ENCODE results near the gene OSGEP.

DNA sequence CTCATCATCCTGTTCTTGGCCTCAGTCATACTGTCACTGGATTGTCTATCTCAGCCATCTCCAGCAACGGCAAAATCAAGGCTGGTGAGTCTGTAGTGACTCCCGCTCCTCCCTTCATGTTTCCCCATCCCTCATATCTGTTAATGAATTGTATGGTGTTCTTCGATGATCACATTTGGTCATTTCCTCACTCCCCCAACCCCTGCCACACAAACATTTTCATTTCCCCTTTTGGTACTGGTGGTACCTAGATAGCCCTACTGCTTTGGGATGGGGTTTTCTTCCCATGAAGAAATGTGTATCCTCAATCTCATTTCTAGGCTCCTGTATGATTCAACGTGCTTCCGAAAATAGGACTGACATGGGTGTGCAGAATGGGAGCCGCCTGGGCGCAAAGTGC lies 15.9 kb downstream of the OSGEP start:
- TF ChIP-seq, protein P1, sequence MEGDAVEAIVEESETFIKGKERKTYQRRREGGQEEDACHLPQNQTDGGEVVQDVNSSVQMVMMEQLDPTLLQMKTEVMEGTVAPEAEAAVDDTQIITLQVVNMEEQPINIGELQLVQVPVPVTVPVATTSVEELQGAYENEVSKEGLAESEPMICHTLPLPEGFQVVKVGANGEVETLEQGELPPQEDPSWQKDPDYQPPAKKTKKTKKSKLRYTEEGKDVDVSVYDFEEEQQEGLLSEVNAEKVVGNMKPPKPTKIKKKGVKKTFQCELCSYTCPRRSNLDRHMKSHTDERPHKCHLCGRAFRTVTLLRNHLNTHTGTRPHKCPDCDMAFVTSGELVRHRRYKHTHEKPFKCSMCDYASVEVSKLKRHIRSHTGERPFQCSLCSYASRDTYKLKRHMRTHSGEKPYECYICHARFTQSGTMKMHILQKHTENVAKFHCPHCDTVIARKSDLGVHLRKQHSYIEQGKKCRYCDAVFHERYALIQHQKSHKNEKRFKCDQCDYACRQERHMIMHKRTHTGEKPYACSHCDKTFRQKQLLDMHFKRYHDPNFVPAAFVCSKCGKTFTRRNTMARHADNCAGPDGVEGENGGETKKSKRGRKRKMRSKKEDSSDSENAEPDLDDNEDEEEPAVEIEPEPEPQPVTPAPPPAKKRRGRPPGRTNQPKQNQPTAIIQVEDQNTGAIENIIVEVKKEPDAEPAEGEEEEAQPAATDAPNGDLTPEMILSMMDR (conservative IDR thresholded peaks at IDR 0.05; ENCODE audit: low read depth, low read length): no peak
- no peak for TF ChIP-seq EZH2 (IDR thresholded peaks at IDR 0.05; ENCODE audit: low read length, unreplicated experiment)
